AG04450 (cell line): ENCODE results near the gene IL22RA1. TPM values are rescaled to one million over a fixed set of nuclear protein-coding genes. Genes with fewer than 3 reads are reported as not detected.

Experiments
- CTCF ChIA-PET: fragments of 300-600, 350-600 bp; formaldehyde crosslinking; extraction: SDS; loops from one replicate; lab custom pipeline; 2022; ENCODE audit warnings: antibody characterized with exemption, inconsistent platforms; lab: Charles Lee
- POLR2A ChIA-PET: fragments of 350-600 bp; formaldehyde crosslinking; extraction: SDS; loops from one replicate; lab custom pipeline; 2021; ENCODE audit warnings: antibody characterized with exemption, inconsistent platforms; lab: Yijun Ruan, JAX
- DNase-seq: peaks from one replicate; pipeline ENCODE4 v3.0.0-alpha.2; 2011; ENCODE audit warnings: low read depth, low spot score
- H3K27ac ChIP-seq: one replicate; pipeline ENCODE4 v1.5.1; 2012; ENCODE audit warnings: low read depth, low read length, control low read depth
- H3K27me3 ChIP-seq: one replicate; pipeline ENCODE4 v1.6.0; 2012; ENCODE audit warnings: low read length; ENCODE audit not compliant: control insufficient read depth, insufficient read depth
- H3K4me3 ChIP-seq: 2 replicates; pipeline ENCODE4 v1.5.1; 2011; ENCODE audit warnings: mild to moderate bottlenecking, low read depth, low read length, control low read depth
- H3K9me3 ChIP-seq: 2 replicates; pipeline ENCODE4 v1.5.1; 2012; ENCODE audit warnings: low read length; ENCODE audit not compliant: control insufficient read depth, insufficient read depth
- polyA plus RNA-seq: library from polyadenylated mRNA; depleted of rRNA; stranded (reverse); fragments of >200 nt; gene quantifications from 2 replicates; pipeline ENCODE4 v1.2.3, GENCODE V29; 2011
- TF ChIP-seq, protein P1 (sequence below): IDR thresholded peaks from 2 replicates; pipeline ENCODE4 v1.5.1; 2011; ENCODE audit warnings: low read depth, low read length, control low read depth, inconsistent platforms

IL22RA1 gene
- polyA plus RNA-seq, 1 experiment, result not detected

DNA sequence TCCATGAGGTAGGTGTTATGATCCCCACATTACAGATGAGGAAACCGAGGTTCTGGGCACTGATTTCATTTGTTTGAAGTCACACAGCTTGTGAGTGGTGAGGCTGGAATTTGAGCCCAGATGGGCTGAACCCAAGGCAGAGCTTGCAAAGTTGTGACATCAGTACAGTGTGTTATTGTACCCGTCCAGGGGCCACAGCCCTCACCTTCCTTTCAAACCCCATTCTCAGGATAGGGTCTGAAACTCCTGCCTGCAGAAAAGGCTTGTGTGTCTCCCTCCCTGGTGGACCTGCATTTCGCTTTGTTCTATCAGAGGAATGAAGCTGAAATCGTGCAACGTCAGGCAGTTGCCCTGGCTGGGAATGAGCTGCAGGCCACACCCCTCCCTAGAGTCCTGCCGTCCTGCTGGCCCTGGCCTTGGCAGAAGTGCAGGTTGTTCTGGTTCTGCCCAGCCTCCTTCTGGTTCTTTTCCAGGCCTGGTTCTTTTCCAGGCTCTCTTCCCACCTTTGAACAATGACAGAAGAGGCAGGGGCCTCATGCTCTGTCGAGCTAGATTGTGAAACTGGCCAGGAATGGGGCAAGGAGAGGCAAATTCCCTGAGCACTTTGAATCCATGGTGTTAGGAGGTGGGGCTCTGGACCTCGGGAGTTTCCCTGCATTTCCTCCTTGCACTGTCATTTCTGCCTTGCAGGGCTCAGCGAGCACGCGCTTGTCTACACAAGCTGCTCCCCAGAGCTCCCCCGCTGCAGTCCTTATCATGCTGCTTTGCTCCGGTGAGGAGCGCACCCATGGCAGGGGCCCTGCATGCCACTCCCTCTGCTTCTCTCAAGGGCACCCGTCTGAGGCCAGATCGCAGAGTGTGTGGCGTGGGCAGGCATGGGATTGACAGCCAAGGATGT is 22.8 kb downstream of the IL22RA1 start:
- H3K9me3 ChIP-seq, result no peaks in the 10 kb centered on the region
- H3K4me3 ChIP-seq, result no peak overlapping the region
- H3K27ac ChIP-seq, result no peak overlapping the region
- CTCF ChIA-PET, result interaction anchor here (1.0 kb wide), 2 partner anchors 49 to 79 kb away, joined by 3 to 4 read pairs; no protein-coding TSS in a partner anchor
- H3K27me3 ChIP-seq, result peaks cover 9% of the 10 kb centered on the region
- DNase-seq, result no peak
- TF ChIP-seq, protein P1, sequence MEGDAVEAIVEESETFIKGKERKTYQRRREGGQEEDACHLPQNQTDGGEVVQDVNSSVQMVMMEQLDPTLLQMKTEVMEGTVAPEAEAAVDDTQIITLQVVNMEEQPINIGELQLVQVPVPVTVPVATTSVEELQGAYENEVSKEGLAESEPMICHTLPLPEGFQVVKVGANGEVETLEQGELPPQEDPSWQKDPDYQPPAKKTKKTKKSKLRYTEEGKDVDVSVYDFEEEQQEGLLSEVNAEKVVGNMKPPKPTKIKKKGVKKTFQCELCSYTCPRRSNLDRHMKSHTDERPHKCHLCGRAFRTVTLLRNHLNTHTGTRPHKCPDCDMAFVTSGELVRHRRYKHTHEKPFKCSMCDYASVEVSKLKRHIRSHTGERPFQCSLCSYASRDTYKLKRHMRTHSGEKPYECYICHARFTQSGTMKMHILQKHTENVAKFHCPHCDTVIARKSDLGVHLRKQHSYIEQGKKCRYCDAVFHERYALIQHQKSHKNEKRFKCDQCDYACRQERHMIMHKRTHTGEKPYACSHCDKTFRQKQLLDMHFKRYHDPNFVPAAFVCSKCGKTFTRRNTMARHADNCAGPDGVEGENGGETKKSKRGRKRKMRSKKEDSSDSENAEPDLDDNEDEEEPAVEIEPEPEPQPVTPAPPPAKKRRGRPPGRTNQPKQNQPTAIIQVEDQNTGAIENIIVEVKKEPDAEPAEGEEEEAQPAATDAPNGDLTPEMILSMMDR, result no peak
- POLR2A ChIA-PET, result no interaction called here

DNA sequence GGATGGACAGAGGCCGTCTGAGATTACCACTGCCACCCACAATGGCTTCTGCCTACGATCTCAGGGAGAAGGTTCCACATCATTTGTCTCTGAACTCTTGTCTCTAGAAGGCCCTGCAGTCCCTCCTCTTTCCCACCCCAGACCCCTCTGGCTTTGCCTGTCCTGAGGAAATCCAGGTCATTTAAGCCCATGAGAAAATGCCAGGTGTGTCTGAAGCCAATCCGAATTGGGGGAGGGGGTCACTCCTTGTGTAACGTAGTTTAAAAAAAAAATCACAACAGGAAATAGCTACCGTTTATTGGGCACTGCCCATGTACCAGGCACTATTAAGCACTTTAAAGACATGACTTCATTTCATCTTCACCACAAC is 23.5 kb downstream of the IL22RA1 start:
- H3K4me3 ChIP-seq, result no peak overlapping the region
- peaks cover 9% of the 10 kb centered on the region for H3K27me3 ChIP-seq
- ChIA-PET POLR2A (no interaction called here), CTCF (interaction anchor here (1.0 kb wide), 2 partner anchors 48 to 79 kb away, joined by 3 to 4 read pairs; no protein-coding TSS in a partner anchor)
- TF ChIP-seq, protein P1, result no peak
- H3K9me3 ChIP-seq, result no peaks in the 10 kb centered on the region
- no peak overlapping the region for H3K27ac ChIP-seq
- DNase-seq, result no peak

DNA sequence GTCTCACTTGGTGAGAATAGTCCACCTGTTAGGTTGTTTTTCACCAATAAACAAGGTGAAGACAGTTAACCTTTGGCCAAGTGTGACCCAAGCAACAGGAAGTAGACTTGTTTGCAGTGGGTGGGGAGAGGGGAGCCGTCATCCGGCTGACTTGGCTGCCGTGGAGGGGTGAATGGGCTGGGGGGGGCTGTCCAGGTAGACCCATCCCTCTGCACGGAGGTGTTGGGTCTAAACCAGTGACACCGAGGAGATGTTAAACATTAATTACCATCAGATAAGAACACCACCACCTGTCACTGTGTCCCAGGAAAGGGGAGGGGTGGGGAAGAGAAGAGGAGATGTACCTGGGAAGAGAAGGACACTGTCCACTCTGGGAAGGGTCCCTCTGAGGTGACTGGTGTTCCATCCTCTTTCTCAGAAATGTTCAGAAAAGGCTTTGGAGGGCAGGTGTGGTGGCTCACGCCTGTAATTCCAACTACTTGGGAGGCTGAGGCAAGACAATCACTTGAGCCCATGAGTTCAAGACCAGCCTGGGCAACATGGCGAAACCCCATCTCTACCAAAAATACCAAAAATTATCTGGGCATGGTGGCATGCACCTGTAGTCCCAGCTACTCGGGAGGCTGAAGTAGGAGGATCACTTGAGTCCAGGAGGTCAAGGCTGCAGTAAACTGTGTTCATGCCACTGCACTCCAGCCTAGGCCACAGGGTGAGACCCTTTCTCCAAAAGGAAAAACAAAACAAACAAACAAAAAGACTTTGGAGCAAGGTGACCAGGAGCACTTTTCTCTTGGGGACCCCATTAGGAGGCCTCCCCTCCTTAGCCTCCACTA is 24.3 kb downstream of the IL22RA1 start:
- peaks cover 13% of the 10 kb centered on the region for H3K27me3 ChIP-seq
- POLR2A ChIA-PET, result no interaction called here
- no peaks in the 10 kb centered on the region for H3K9me3 ChIP-seq
- no peak overlapping the region for H3K4me3 ChIP-seq
- CTCF ChIA-PET, result no interaction called here
- no peak for DNase-seq
- TF ChIP-seq, protein P1, result no peak
- H3K27ac ChIP-seq, result no peak overlapping the region

DNA sequence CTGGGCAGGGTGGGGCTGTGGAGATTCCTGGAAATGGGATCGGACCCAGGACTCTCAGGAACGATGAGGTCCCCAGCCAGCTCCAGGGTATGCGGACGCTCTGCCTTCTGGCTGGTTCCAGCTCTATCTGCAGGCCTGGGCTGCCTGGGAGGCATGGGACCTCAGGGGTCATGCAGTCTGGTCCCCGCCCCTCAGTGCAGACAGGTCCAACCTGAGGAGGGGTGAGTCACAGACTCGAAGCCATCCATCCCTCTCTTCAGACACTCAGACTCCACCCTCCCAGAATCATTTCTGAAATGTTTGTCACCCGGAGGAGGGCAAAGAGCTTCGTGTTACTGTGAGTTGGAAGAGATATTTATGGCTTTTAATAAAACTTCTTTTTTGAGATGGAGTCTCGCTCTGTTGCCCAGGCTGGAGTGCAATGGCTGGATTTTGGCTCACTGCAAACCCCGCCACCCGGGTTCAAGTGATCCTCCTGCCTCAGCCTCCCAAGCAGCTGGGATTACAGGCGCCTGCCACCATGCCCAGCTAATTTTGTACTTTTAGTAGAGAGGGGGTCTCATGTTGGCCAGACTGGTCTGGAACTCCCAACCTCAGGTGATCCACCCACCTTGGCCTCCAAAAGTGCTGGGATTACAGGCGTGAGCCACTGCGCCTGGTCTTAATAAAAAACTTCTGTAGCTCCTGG is 25.1 kb downstream of the IL22RA1 start:
- TF ChIP-seq, protein P1, result no peak
- CTCF ChIA-PET, result no interaction called here
- Histone ChIP-seq H3K27ac (no peak overlapping the region), H3K4me3 (no peak overlapping the region), H3K9me3 (no peaks in the 10 kb centered on the region), H3K27me3 (peaks cover 15% of the 10 kb centered on the region)
- POLR2A ChIA-PET, result no interaction called here
- DNase-seq, result no peak
